Caco-2 (cell line): Measurements from ENCODE around the gene AIG1. TPM values are rescaled to one million over a fixed set of nuclear protein-coding genes. Genes with fewer than 3 reads are reported as not detected.

Experiments
- BruUV-seq: library from RNA; stranded (reverse); fragments of 400-500 nt; replicated peaks from 2 replicates; lab custom pipeline; 2021; lab: Mats Ljungman, UMichigan
- CTCF ChIA-PET: fragments of 300-600 bp; sonication (Branson Sonifier 250); formaldehyde crosslinking; loops from one replicate; lab custom pipeline; 2022; ENCODE audit warnings: antibody characterized with exemption; lab: Charles Lee
- POLR2A ChIA-PET: fragments of 300-600 bp; sonication (Branson Sonifier 250); formaldehyde crosslinking; loops from one replicate; lab custom pipeline; 2022; ENCODE audit warnings: antibody characterized with exemption; lab: Charles Lee
- DNase-seq, 2 experiments: peaks; one replicate each; pipeline versions ENCODE4 v3.0.0 to v3.0.0-alpha.2; 2020 to 2022
- H3K27me3 ChIP-seq: replicated peaks from 2 replicates; pipeline ENCODE4 v1.6.0; 2011; ENCODE audit warnings: low read length; ENCODE audit not compliant: control insufficient read depth, insufficient read depth
- H3K36me3 ChIP-seq: 2 replicates; pipeline ENCODE4 v1.5.1; 2011; ENCODE audit warnings: low read length; ENCODE audit not compliant: control insufficient read depth, insufficient read depth
- H3K4me1 ChIP-seq: fragments of 250-450 bp; sonication (Bioruptor Pico); 2 replicates; pipeline ENCODE4 v1.5.1; 2020; ENCODE audit warnings: mild to moderate bottlenecking
- H3K4me3 ChIP-seq: 2 replicates; pipeline ENCODE4 v1.5.1; 2011; ENCODE audit warnings: low read depth, mild to moderate bottlenecking, control low read depth, low read length
- H3K9me3 ChIP-seq: fragments of 250-450 bp; sonication (Bioruptor Pico); 2 replicates; pipeline ENCODE4 v1.5.1; 2020; ENCODE audit warnings: mild to moderate bottlenecking, moderate library complexity
- H3K27ac Mint-ChIP-seq: one replicate; pipeline ENCODE4 v1.8.0; 2022; ENCODE audit warnings: mixed read lengths; ENCODE audit not compliant: unreplicated experiment
- H3K27me3 Mint-ChIP-seq: one replicate; pipeline ENCODE4 v1.8.0; 2022; ENCODE audit warnings: mixed read lengths; ENCODE audit not compliant: insufficient read depth, unreplicated experiment
- H3K36me3 Mint-ChIP-seq: one replicate; pipeline ENCODE4 v1.8.0; 2022; ENCODE audit warnings: mild to moderate bottlenecking, mixed read lengths; ENCODE audit not compliant: insufficient read depth, unreplicated experiment
- H3K4me1 Mint-ChIP-seq: one replicate; pipeline ENCODE4 v1.8.0; 2022; ENCODE audit warnings: low read depth, mixed read lengths; ENCODE audit not compliant: unreplicated experiment
- H3K4me3 Mint-ChIP-seq: one replicate; pipeline ENCODE4 v1.8.0; 2022; ENCODE audit warnings: mild to moderate bottlenecking, moderate library complexity, mixed read lengths; ENCODE audit not compliant: unreplicated experiment
- H3K9me3 Mint-ChIP-seq: one replicate; pipeline ENCODE4 v1.8.0; 2022; ENCODE audit warnings: mixed read lengths; ENCODE audit not compliant: unreplicated experiment
- CTCF ChIP-seq, 2 experiments: fragments of 200-600 bp in 1 of 2; IDR thresholded peaks; 1 replicate in 1 of 2; 2 replicates in 1 of 2; pipeline versions ENCODE4 v1.5.1 to v1.8.0; 2011 to 2022; ENCODE audit warnings: antibody characterized with exemption in 1 of 2, control low read depth in 1 of 2, inconsistent platforms in 1 of 2, low read depth in 1 of 2, low read length in 1 of 2, mild to moderate bottlenecking in 1 of 2, moderate library complexity in 1 of 2; ENCODE audit not compliant: insufficient read depth in 1 of 2, severe bottlenecking in 1 of 2, unreplicated experiment in 1 of 2
- intact Hi-C: fragments of 100-400 bp; cut with micrococcal nuclease; formaldehyde crosslinking; loops from one replicate; pipeline ENCODE4 v1.10.0; 2022; ENCODE audit not compliant: unreplicated experiment
- total RNA-seq: library from RNA; stranded (reverse); gene quantifications from 2 replicates; pipeline ENCODE4 v1.2.3, GENCODE V29; 2022

The AIG1 gene
- total RNA-seq, 1 experiment from 2014 or later = 27.6 TPM

DNA sequence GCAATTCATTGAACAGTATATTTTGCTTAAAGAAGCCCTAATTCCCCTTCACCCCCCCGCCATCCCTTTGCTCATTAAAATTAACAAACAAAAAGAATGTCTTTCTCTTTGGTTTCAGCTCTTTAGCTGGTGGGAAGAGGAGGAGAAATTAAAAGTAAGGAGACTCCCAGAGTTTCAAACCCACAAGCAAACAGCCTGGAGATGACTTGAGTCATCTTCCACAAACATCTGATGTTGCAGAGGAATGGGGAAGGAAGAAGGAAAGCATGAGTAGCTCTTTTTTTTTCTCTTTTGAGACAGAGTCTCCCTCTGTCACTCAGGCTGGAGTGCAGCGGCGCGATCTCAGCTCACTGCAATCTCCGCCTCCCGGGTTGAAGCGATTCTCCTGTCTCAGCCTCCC is 200.2 kb downstream of the AIG1 start:
- Histone ChIP-seq H3K27me3 (no peaks in the 10 kb centered on the region), H3K36me3 (no peaks in the 10 kb centered on the region), H3K4me3 (no peak overlapping the region), H3K4me1 (peaks cover 11% of the 10 kb centered on the region; the same call in 1 of the 2 replicates), H3K9me3 (no peaks in the 10 kb centered on the region)
- H3K36me3 Mint-ChIP-seq = no peaks in the 10 kb centered on the region
- peaks cover 10% of the 10 kb centered on the region for H3K4me1 Mint-ChIP-seq
- no peaks in the 10 kb centered on the region for H3K27me3 Mint-ChIP-seq
- H3K4me3 Mint-ChIP-seq = no peak overlapping the region
- ChIA-PET POLR2A (no interaction called here), CTCF (interaction anchor here (1.4 kb wide), 1 partner anchor 10 kb away, joined by 7 read pairs; no protein-coding TSS in a partner anchor)
- no peak for DNase-seq
- TF ChIP-seq CTCF (IDR thresholded peaks at IDR 0.05; ENCODE audit: insufficient read depth in 1 of 2, low read depth in 1 of 2, low read length in 1 of 2, severe bottlenecking in 1 of 2, unreplicated experiment in 1 of 2) = no peak
- BruUV-seq = no TSS peak
- intact Hi-C loops = no loop called here
- peaks cover 12% of the 10 kb centered on the region for H3K9me3 Mint-ChIP-seq
- no peak overlapping the region for H3K27ac Mint-ChIP-seq

DNA sequence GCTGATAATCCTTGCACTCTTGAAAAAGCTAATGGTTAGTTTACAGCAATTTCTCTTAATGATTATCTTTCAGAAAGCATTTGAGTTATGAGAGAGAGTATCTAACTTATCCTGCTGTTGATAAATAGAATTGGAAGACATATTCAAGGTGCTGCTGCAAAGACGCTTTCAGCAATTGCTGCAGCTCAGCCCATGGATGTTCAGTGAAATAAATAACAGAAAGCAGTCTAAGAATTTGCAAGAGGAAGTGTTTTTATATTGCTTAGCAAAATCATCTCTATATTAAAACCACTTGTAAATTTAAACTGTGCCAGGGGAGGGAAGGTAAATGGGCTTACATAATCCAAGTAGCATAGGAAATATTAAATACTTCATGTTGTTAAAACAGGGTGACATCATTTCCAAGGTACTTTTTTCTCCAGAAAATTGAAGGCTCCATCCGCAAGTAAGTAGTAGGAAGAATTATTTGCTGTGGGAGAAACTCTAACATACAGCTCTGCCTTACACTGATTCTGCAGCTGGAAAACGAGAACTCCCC is 201.3 kb downstream of the AIG1 start:
- H3K4me1 Mint-ChIP-seq = peaks cover 10% of the 10 kb centered on the region
- H3K4me1 ChIP-seq = peaks cover 11% of the 10 kb centered on the region; the same call in 1 of the 2 replicates
- H3K4me3 ChIP-seq = no peak overlapping the region
- no peak overlapping the region for H3K4me3 Mint-ChIP-seq
- H3K36me3 ChIP-seq = no peaks in the 10 kb centered on the region
- ChIA-PET CTCF (interaction anchor here (1.4 kb wide), 1 partner anchor 11 kb away, joined by 7 read pairs; no protein-coding TSS in a partner anchor), POLR2A (no interaction called here)
- H3K9me3 Mint-ChIP-seq = peaks cover 12% of the 10 kb centered on the region
- no TSS peak for BruUV-seq
- no peaks in the 10 kb centered on the region for H3K9me3 ChIP-seq
- intact Hi-C loops = no loop called here
- no peak for TF ChIP-seq CTCF (IDR thresholded peaks at IDR 0.05; ENCODE audit: insufficient read depth in 1 of 2, low read depth in 1 of 2, low read length in 1 of 2, severe bottlenecking in 1 of 2, unreplicated experiment in 1 of 2)
- H3K27me3 ChIP-seq = no peaks in the 10 kb centered on the region
- no peaks in the 10 kb centered on the region for H3K36me3 Mint-ChIP-seq
- H3K27ac Mint-ChIP-seq = no peak overlapping the region
- no peak for DNase-seq
- H3K27me3 Mint-ChIP-seq = no peaks in the 10 kb centered on the region

DNA sequence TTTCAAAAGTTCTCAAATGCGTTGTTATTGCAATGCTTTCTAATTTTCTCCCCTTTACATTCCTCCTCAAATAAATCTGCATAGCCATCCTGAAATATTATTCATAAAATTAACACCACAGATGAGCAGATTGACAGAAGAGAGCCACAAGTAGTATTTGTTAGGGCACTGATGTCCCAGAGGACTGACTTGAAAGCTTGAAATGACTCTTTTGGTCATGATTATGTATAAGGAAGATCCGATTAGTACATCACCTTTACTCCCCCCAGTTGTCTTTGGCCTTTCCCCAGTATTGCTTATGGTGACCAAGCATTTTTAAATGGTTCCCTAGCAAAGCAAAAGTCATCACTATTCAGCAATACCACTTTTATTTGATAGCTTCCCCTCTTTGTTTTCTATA is 202.2 kb downstream of the AIG1 start:
- Histone ChIP-seq H3K4me3 (no peak overlapping the region), H3K9me3 (no peaks in the 10 kb centered on the region), H3K27me3 (no peaks in the 10 kb centered on the region), H3K4me1 (peaks cover 11% of the 10 kb centered on the region; the same call in 1 of the 2 replicates), H3K36me3 (no peaks in the 10 kb centered on the region)
- no peak for TF ChIP-seq CTCF (IDR thresholded peaks at IDR 0.05; ENCODE audit: insufficient read depth in 1 of 2, low read depth in 1 of 2, low read length in 1 of 2, severe bottlenecking in 1 of 2, unreplicated experiment in 1 of 2)
- Mint-ChIP-seq H3K36me3 (no peaks in the 10 kb centered on the region), H3K4me1 (peaks cover 10% of the 10 kb centered on the region), H3K27ac (no peak overlapping the region), H3K4me3 (no peak overlapping the region), H3K9me3 (peaks cover 12% of the 10 kb centered on the region), H3K27me3 (no peaks in the 10 kb centered on the region)
- no TSS peak for BruUV-seq
- ChIA-PET POLR2A (no interaction called here), CTCF (interaction anchor here (0.5 to 0.7 kb wide), 2 partner anchors 32 to 417 kb away, joined by 4 to 5 read pairs; no protein-coding TSS in a partner anchor)
- DNase-seq = no peak
- intact Hi-C loops = no loop called here
